Suprapubic skin (tissue), 4 donors: ENCODE data around the gene TULP3. TPM values are rescaled to one million over a fixed set of nuclear protein-coding genes. Genes with fewer than 3 reads are reported as not detected.

ENCODE experiments used
- DNase-seq, 2 donors: peaks; one replicate each; pipeline ENCODE4 v3.0.0-alpha.2; 2019; ENCODE audit warnings: low spot score in 2 of 2
- H3K27ac ChIP-seq: fragments of 200-600 bp; sonication (generic); one replicate; pipeline ENCODE4 v1.5.1; 2019
- H3K27me3 ChIP-seq: fragments of 200-600 bp; sonication (generic); one replicate; pipeline ENCODE4 v1.5.1; 2019
- H3K36me3 ChIP-seq: fragments of 200-600 bp; sonication (generic); one replicate; pipeline ENCODE4 v1.5.1; 2019
- H3K4me1 ChIP-seq: fragments of 200-600 bp; sonication (generic); one replicate; pipeline ENCODE4 v1.5.1; 2019
- H3K4me3 ChIP-seq: fragments of 200-600 bp; sonication (generic); one replicate; pipeline ENCODE4 v1.5.1; 2019; ENCODE audit warnings: mild to moderate bottlenecking
- H3K9me3 ChIP-seq: fragments of 200-600 bp; sonication (generic); one replicate; pipeline ENCODE4 v1.5.1; 2019
- CTCF ChIP-seq, 2 donors: fragments of 200-600 bp in 1 of 2; fragments of 450-650 bp in 1 of 2; sonication (generic) in 1 of 2; IDR thresholded peaks; one replicate each; pipeline ENCODE4 v1.5.1; 2016 to 2019; ENCODE audit warnings: antibody characterized with exemption in 2 of 2, mild to moderate bottlenecking in 1 of 2, moderate library complexity in 1 of 2
- EP300 ChIP-seq: sonication (generic); formaldehyde crosslinking; IDR thresholded peaks from one replicate; pipeline ENCODE4 v1.6.1; 2017; ENCODE audit warnings: antibody characterized with exemption
- POLR2A ChIP-seq, 2 donors: fragments of 450-650 bp; IDR thresholded peaks; one replicate each; pipeline ENCODE4 v1.6.1; 2017; ENCODE audit warnings: antibody characterized with exemption in 2 of 2, mild to moderate bottlenecking in 2 of 2, moderate library complexity in 2 of 2
- POLR2AphosphoS5 ChIP-seq, 3 donors: sonication (generic); formaldehyde crosslinking; IDR thresholded peaks; one replicate each; pipeline ENCODE4 v1.6.1; 2017; ENCODE audit warnings: antibody characterized with exemption in 3 of 3
- WGBS: methylation state at CpG from one replicate; pipeline ENCODE4 v1.1.5; 2018; 5-methylcytosine and 5-hydroxymethylcytosine counted together
- total RNA-seq, 4 donors: library from RNA; depleted of rRNA; stranded (reverse); fragments of >200 nt; gene quantifications; one replicate each; pipeline ENCODE4 v1.1.0, GENCODE V29; 2016

Gene TULP3
- total RNA-seq, 4 donors from 2014 or later = 21.0 to 55.8 (median 35.6) TPM

GRCh38 chr12:2922329-2922728 is 31.6 kb downstream of the TULP3 start:
- no peak for DNase-seq
- Histone ChIP-seq H3K36me3 (peaks cover 55% of the 10 kb centered on the region), H3K27me3 (no peaks in the 10 kb centered on the region), H3K4me1 (no peaks in the 10 kb centered on the region), H3K9me3 (no peaks in the 10 kb centered on the region), H3K27ac (no peak overlapping the region), H3K4me3 (no peak overlapping the region)
- TF ChIP-seq POLR2A (IDR thresholded peaks at IDR 0.05) (no peak), EP300 (no peak), POLR2AphosphoS5 (IDR thresholded peaks at IDR 0.05) (no peak), CTCF (IDR thresholded peaks at IDR 0.05) (no peak)
- 91% methylated on average over 2 of the region's 2 CpGs for WGBS

- H3K36me3 ChIP-seq = peaks cover 57% of the 10 kb centered on the region
- H3K27ac ChIP-seq = no peak overlapping the region
- no peak overlapping the region for H3K4me3 ChIP-seq
- H3K4me1 ChIP-seq = no peaks in the 10 kb centered on the region
- H3K9me3 ChIP-seq = no peaks in the 10 kb centered on the region
- H3K27me3 ChIP-seq = no peaks in the 10 kb centered on the region
- no peak for DNase-seq
- 98% methylated on average over 9 of the region's 9 CpGs for WGBS
- TF ChIP-seq POLR2AphosphoS5 (IDR thresholded peaks at IDR 0.05) (no peak), CTCF (IDR thresholded peaks at IDR 0.05) (no peak), EP300 (no peak), POLR2A (IDR thresholded peaks at IDR 0.05) (no peak)
These were observed 32.4 kb downstream of the TULP3 start for GRCh38 chr12:2923057-2923456.

GRCh38 chr12:2924019-2924418 is 33.3 kb downstream of the TULP3 start:
- DNase-seq = no peak
- Histone ChIP-seq H3K4me3 (no peak overlapping the region), H3K27ac (no peak overlapping the region), H3K9me3 (no peaks in the 10 kb centered on the region), H3K36me3 (peaks cover 58% of the 10 kb centered on the region), H3K4me1 (no peaks in the 10 kb centered on the region), H3K27me3 (no peaks in the 10 kb centered on the region)
- WGBS = 84% methylated on average over 3 of the region's 3 CpGs
- TF ChIP-seq POLR2AphosphoS5 (IDR thresholded peaks at IDR 0.05) (no peak), POLR2A (IDR thresholded peaks at IDR 0.05) (no peak), CTCF (IDR thresholded peaks at IDR 0.05) (no peak), EP300 (no peak)

GRCh38 chr12:2925322-2925995 is 34.8 kb downstream of the TULP3 start:
- Histone ChIP-seq H3K27me3 (no peaks in the 10 kb centered on the region), H3K27ac (no peak overlapping the region), H3K9me3 (no peaks in the 10 kb centered on the region), H3K4me3 (no peak overlapping the region), H3K36me3 (peaks cover 63% of the 10 kb centered on the region), H3K4me1 (no peaks in the 10 kb centered on the region)
- 54% methylated on average over 6 of the region's 6 CpGs for WGBS
- no peak for DNase-seq
- no peak for TF ChIP-seq POLR2AphosphoS5 (IDR thresholded peaks at IDR 0.05)
- TF ChIP-seq CTCF (IDR thresholded peaks at IDR 0.05) = no peak
- no peak for TF ChIP-seq EP300
- no peak for TF ChIP-seq POLR2A (IDR thresholded peaks at IDR 0.05)

GRCh38 chr12:2930865-2931264 is 40.2 kb downstream of the TULP3 start:
- WGBS = 79% methylated on average over 8 of the region's 8 CpGs
- no peak for TF ChIP-seq CTCF (IDR thresholded peaks at IDR 0.05)
- no peak for TF ChIP-seq EP300
- no peak for TF ChIP-seq POLR2A (IDR thresholded peaks at IDR 0.05)
- no peak for TF ChIP-seq POLR2AphosphoS5 (IDR thresholded peaks at IDR 0.05)
- H3K4me1 ChIP-seq = no peaks in the 10 kb centered on the region
- DNase-seq = no peak
- H3K27me3 ChIP-seq = no peaks in the 10 kb centered on the region
- peaks cover 69% of the 10 kb centered on the region for H3K36me3 ChIP-seq
- no peaks in the 10 kb centered on the region for H3K9me3 ChIP-seq
- H3K4me3 ChIP-seq = no peak overlapping the region
- no peak overlapping the region for H3K27ac ChIP-seq
